NB4 (cell line): ENCODE data around the gene SLC36A2.

ENCODE experiments used
- CTCF ChIP-seq: IDR thresholded peaks from one replicate; pipeline ENCODE4 v1.5.1; 2012; ENCODE audit warnings: low read depth, low read length
- MYC ChIP-seq: IDR thresholded peaks from 2 replicates; pipeline ENCODE4 v1.6.1; 2011; ENCODE audit warnings: low read depth, low read length

GRCh38 chr5:151296478-151296830, 50.9 kb downstream of the SLC36A2 start:
- no peak for TF ChIP-seq CTCF
- no peak for TF ChIP-seq MYC
